ENCODE measurements around the gene CASK.

- TF ChIP-seq CTCF (IDR thresholded peaks at IDR 0.05) = no peak
- no peak for TF ChIP-seq POLR2AphosphoS5 (IDR thresholded peaks at IDR 0.05; ENCODE audit: insufficient read depth in 1 of 2, low read depth in 1 of 2)
- TF ChIP-seq POLR2A (IDR thresholded peaks at IDR 0.05) = no peak
These were observed 204.7 kb downstream of the CASK start for GRCh38 chrX:41718481-41719235.
